DOHH2 (cell line): Measurements from ENCODE around the gene THBS1.

Experiments used
- H3F3A ChIP-seq: fragments of 200-600 bp; sonication (generic), shearing (Covaris generic); 2 replicates; pipeline ENCODE4 v1.6.0; 2016; ENCODE audit warnings: antibody characterized with exemption, mild to moderate bottlenecking; ENCODE audit not compliant: control insufficient read depth, insufficient read depth
- H3K27ac ChIP-seq: fragments of 200-600 bp; sonication (generic); 2 replicates; pipeline ENCODE4 v1.5.1; 2014; ENCODE audit warnings: low read depth, mild to moderate bottlenecking, low read length, moderate library complexity
- H3K27me3 ChIP-seq: fragments of 200-600 bp; sonication (generic); 2 replicates; pipeline ENCODE4 v1.6.1; 2014; ENCODE audit warnings: mild to moderate bottlenecking, low read length, mixed read lengths; ENCODE audit not compliant: control insufficient read depth
- H3K36me3 ChIP-seq: fragments of 200-600 bp; sonication (generic); 2 replicates; pipeline ENCODE4 v1.6.1; 2014; ENCODE audit warnings: mild to moderate bottlenecking, low read length, moderate library complexity, mixed read lengths; ENCODE audit not compliant: control insufficient read depth
- H3K4me1 ChIP-seq: fragments of 200-600 bp; sonication (generic); 2 replicates; pipeline ENCODE4 v1.6.1; 2014; ENCODE audit warnings: mild to moderate bottlenecking, low read length, mixed read lengths; ENCODE audit not compliant: control insufficient read depth
- H3K4me2 ChIP-seq: fragments of 200-600 bp; sonication (generic); 2 replicates; pipeline ENCODE4 v1.6.0; 2014; ENCODE audit warnings: mild to moderate bottlenecking, low read length, moderate library complexity
- H3K4me3 ChIP-seq: fragments of 200-600 bp; sonication (generic); 2 replicates; pipeline ENCODE4 v1.5.1; 2014; ENCODE audit warnings: mild to moderate bottlenecking, low read length, mixed read lengths
- H3K79me2 ChIP-seq: fragments of 200-600 bp; sonication (generic); 2 replicates; pipeline ENCODE4 v1.6.1; 2014; ENCODE audit warnings: mild to moderate bottlenecking, low read length, mixed read lengths; ENCODE audit not compliant: control insufficient read depth
- H3K9me2 ChIP-seq: fragments of 200-600 bp; sonication (generic); replicated peaks from 2 replicates; pipeline ENCODE4 v1.6.1; 2014; ENCODE audit warnings: mild to moderate bottlenecking, low read length, mixed read lengths; ENCODE audit not compliant: control insufficient read depth
- H3K9me3 ChIP-seq: fragments of 200-600 bp; sonication (generic); 2 replicates; pipeline ENCODE4 v1.6.1; 2014; ENCODE audit warnings: antibody characterized with exemption, low read length, mixed read lengths; ENCODE audit not compliant: control insufficient read depth, insufficient read depth
- H4K20me1 ChIP-seq: fragments of 200-600 bp; sonication (generic); 2 replicates; pipeline ENCODE4 v1.6.0; 2014; ENCODE audit warnings: low read depth, mild to moderate bottlenecking, antibody characterized with exemption, low read length, moderate library complexity; ENCODE audit not compliant: control insufficient read depth, insufficient read depth
- CTCF ChIP-seq: fragments of 200-600 bp; sonication (generic); IDR thresholded peaks from one replicate; pipeline ENCODE4 v1.5.1; 2014; ENCODE audit warnings: antibody characterized with exemption, mild to moderate bottlenecking, low read depth, low read length; ENCODE audit not compliant: poor library complexity, severe bottlenecking
- EZH2phosphoT487 ChIP-seq: fragments of 200-600 bp; sonication (generic); IDR thresholded peaks from 2 replicates; pipeline ENCODE4 v1.6.1; 2017; ENCODE audit warnings: borderline replicate concordance, mild to moderate bottlenecking, antibody characterized with exemption, low read length, moderate library complexity, mixed read lengths

The THBS1 gene

GRCh38 chr15:39587731-39588530 lies 7.1 kb downstream of the THBS1 start:
- Histone ChIP-seq H3K36me3 (no peaks in the 10 kb centered on the region), H3K27me3 (0 out of 2 replicates have a peak, but pooled peaks cover 2% of the 10 kb centered on the region)

GRCh38 chr15:39588531-39589192 lies 7.8 kb downstream of the THBS1 start:
- no peaks in the 10 kb centered on the region for H3K79me2 ChIP-seq
- no peak overlapping the region for H3K27ac ChIP-seq
- no peaks in the 10 kb centered on the region for H3K4me1 ChIP-seq
- H3F3A ChIP-seq: no peaks in the 10 kb centered on the region
- no peaks in the 10 kb centered on the region for H3K36me3 ChIP-seq
- H4K20me1 ChIP-seq: no peaks in the 10 kb centered on the region
- H3K4me3 ChIP-seq: no peak overlapping the region
- 0 out of 2 replicates have a peak, but pooled peaks cover 2% of the 10 kb centered on the region for H3K27me3 ChIP-seq
- no peaks in the 10 kb centered on the region for H3K9me2 ChIP-seq
- TF ChIP-seq EZH2phosphoT487: no peak
- TF ChIP-seq CTCF: no peak
- H3K9me3 ChIP-seq: no peaks in the 10 kb centered on the region
- H3K4me2 ChIP-seq: no peak overlapping the region

More at GRCh38 chr15:39587731-39588530, 7.1 kb downstream of the THBS1 start:
- Histone ChIP-seq H3F3A (no peaks in the 10 kb centered on the region), H3K4me3 (no peak overlapping the region), H3K4me1 (no peaks in the 10 kb centered on the region), H3K4me2 (no peak overlapping the region), H3K9me2 (no peaks in the 10 kb centered on the region), H3K9me3 (no peaks in the 10 kb centered on the region), H4K20me1 (no peaks in the 10 kb centered on the region), H3K79me2 (no peaks in the 10 kb centered on the region), H3K27ac (no peak overlapping the region)
- TF ChIP-seq CTCF (no peak), EZH2phosphoT487 (no peak)

DNA sequence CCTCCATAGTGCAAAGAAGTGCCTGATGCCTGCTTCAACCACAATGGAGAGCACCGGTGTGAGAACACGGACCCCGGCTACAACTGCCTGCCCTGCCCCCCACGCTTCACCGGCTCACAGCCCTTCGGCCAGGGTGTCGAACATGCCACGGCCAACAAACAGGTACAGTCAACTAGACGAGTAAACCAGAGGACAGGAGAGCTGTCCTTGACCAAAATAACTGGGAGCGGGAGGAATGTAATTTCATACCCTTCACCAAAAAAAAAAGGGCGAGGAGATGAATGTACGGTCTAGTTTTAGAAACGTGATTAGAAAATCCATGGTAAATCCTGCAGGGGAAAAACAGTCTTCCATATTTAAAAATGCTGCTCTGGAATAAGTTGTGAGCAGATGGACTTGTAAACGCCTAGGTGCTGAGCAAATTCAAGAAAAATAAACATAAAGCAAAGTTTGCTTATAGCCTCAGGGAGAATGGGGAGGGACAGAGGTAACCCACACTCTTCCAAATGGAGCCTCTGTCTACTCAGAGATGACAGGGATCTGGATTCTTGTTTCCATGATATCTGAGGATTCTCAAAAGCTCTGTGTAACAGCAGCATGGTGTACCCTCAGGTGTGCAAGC lies 8.4 kb downstream of the THBS1 start:
- H3K27ac ChIP-seq: no peak overlapping the region
- no peak overlapping the region for H3K4me2 ChIP-seq
- no peaks in the 10 kb centered on the region for H3F3A ChIP-seq
- H3K4me3 ChIP-seq: no peak overlapping the region
- TF ChIP-seq EZH2phosphoT487 (no peak), CTCF (no peak)
- H3K36me3 ChIP-seq: no peaks in the 10 kb centered on the region
- H3K9me3 ChIP-seq: no peaks in the 10 kb centered on the region
- H4K20me1 ChIP-seq: no peaks in the 10 kb centered on the region
- H3K79me2 ChIP-seq: no peaks in the 10 kb centered on the region
- no peaks in the 10 kb centered on the region for H3K4me1 ChIP-seq
- 0 out of 2 replicates have a peak, but pooled peaks cover 2% of the 10 kb centered on the region for H3K27me3 ChIP-seq
- H3K9me2 ChIP-seq: no peaks in the 10 kb centered on the region
